Tongue (tissue), 2 donors: ENCODE measurements around the gene FOXA1. TPM values are rescaled to one million over a fixed set of nuclear protein-coding genes. Genes with fewer than 3 reads are reported as not detected.

Source experiments
- DNase-seq: peaks from one replicate; pipeline ENCODE4 v3.0.0-alpha.2; 2015
- total RNA-seq: library from RNA; depleted of rRNA; stranded (reverse); fragments of >200 nt; gene quantifications from one replicate; pipeline ENCODE4 v1.2.3, GENCODE V29; 2014

Gene FOXA1
- total RNA-seq, 1 donor from 2014 or later: 15.9 TPM

DNA sequence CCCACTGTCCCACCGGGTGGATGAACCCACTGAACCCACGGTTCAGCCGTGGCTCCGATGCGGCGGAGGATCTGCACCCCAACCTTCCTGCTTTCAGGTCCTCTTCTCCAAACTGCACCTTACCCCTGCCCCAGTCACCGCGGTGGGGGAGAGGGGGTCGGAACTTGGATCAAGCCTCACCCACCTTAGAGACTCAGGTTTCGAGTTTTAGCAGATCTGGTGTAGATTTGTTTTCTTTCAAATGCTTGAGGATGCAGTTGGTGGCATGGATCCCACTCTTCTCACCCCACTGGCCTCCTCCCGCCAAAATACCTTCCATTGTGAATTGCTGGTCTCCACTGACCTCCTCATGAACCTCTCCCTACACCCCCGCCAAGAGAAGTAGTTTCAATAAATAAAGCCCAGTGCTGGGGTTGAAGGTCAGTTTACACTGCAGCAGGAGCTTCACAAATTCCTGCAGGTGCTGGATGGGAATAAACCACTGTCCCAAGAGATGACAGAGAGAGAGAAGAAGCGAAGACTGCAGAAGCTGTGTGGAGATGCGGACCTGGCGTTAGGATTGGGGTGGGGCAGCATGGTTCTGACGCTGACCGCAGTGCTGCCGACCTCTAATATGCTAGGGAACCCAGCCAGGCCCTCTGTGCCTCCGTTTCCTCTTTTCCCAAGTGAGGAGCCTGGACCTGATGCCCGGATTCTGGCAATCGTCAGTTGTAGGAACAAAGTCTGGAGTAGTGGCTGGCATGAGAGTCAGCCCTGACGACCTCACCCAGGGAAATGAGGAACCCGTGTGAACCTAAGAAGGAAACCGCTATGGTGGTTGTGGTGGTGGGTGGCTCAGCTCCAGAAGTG, 7.8 kb upstream of the FOXA1 start:
- DNase-seq: no peak

DNA sequence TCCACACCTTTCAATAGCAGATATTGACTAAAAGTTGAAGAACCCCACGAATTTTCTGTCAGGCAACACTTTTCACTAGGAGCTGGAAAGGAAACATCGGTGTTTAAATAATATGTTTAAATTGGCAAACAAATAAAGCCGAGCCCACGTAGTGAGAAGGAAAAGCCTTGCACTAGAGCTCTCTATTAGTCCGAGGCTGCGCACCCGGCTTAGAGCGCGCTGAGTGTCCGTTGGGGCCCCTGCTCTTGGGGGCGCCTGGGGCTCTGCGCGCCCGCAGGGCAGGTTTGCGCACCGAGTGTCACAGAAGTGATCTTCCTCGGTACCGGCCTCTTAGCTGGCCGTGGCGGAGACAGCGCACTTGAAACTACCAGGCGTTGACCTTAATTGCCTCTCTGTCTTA, 6.8 kb upstream of the FOXA1 start:
- DNase-seq: no peak

DNA sequence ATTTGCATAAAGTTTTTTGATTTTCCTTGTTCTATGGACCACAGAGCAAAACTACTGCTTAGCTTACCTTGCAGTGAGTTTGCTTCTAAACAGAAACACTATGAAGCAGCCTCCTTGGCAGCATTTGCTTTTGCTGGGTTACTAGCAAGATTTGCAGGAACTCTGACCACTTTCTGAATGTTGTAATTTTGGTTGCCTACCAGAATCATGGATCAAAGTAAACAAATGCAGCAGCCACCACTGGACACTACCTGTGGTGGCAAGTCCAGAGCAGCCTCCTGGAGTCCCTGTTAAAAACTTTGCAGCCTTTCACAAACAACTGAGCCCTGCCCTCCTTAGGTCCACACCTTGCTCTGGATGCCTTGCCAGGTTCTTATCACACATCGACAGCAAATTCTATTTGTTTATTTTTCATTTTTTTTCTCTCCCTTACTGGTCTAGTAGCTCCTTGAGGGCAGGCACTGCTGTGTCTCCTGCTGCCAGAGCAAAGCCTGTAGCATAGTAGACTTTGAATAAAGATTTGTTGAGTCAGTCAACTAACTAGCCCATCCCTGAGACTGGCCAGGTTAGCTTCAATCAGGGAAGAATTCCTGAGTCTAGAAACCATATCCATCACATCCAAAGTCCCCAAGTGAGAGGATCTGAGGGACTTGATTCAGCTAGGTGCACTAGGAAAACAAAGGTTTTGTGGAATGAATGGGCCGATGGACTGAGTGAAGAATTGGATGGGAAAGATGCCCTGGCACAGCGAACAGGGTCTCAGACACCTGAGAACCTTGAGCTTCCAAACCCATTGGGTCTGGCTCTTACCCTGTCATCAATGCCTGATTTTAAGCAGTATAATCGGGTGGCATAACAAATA, 6.1 kb upstream of the FOXA1 start:
- DNase-seq: no peak

DNA sequence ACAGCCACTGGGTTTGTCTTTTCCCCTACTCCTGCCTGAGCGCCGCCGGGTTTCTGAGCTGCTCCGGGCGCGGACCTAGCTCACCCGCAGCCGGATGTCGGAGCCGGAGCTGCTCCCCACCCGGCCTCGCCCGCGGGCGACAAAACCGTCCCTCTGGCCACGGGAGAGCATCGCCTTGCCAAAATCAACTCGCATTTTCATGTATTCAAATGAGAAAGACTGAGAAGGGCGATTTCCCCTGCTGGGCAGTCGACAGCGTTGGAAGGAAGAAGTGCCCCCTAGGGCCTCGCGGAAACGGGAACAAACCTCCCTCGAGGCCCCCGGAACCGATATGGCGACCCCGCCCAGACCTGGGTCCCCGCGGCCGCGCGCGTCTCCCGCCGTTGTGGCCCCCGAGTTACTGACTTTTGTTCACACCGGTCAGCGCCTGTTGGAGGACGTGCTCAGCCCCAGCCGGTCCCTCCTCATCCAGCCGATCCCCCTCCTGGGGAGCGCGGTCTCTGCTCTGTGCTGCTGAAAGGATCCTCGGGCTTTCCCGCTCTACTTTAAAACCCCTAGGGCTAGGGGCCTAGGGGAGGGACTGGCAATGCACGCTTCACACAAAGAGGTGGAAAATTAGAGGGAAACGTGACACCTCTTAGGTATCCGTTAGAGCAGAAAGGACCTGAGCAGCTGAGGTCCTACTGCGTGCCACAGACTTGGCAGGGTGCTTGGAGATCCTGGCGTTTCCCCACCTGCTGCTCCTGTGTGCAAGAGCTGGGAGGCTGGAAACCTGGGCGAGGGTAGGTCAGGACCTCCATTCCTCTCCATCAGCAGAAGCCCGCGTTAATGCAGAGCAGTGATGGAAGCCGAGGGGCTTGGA, 4.7 kb upstream of the FOXA1 start:
- DNase-seq: peak; percentile 19

DNA sequence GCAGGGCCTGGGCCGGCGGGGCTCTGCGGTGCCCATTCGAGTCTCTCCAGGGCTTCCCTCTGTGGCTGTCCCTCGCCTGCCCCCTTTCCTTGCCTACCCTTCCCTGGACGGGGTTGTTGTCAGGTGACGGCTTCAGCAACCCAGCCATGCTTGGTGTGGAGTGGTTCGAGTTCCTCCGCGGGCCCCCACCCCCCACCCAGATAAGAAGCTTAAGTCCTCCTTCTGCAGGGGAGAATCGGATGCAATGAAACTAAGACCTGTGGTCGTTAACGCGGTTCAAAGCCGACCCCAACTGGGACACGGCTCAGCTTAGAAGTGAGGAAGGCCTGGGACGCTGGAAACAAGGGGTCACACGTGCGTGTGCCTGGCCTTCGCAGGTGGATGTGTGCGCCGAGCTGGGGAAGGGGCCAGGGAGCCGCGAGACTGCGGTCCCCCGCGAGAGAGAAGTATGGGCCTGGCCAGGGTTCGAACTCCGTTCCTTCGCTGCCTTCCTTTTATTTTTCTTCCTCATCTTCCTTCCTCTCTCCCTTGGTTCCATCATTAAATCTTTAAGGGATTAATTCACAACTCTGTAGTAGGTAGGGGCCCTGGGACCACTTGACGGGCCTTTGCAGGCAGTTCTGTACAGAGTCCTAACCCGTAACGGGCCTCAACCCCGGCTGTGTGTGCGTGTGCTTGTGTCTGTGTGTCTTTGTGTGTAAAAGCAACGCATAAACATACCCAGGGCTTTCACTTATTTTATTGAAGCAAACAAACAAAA, 3.9 kb upstream of the FOXA1 start:
- peak; percentile 22 for DNase-seq

DNA sequence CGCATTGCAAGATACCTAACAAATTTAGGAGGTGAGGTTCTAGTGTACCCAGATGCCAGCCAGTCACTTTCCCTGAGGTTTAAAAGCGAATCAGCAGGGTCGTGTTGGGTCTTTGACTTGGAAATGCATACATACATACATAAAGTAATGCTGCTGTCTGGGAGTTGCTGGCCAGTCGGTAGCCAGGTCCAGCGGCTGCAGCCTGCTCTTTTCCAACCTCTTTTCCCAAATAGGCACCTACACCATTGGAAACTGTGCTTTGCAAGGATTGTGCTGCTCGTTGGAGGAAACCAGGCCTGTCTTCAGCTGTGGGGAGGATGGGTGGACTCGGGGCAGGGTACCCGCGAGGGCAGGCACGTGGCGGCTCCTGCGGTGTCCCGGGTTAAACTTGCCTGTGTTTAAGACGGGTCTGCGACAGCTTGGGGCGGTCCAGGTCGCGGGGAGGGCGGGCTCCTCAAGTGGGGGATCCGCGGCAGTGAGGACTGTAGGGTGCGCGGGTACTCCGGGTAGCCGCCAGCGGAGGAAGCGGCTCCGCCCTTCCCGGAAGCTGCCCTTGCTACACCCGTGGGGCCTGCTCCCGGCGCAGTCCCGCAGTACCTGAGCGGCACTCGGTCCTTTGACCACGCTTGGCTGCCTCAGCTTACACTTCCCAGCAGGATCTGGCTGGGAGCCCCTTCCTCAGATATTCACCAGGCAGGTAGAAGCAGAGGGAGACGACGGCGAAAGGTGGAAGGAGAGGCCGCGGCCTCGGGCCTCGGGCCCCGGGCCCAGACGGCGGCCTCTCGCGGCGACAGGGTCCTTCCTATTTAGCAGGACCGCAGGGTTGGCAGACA, 3.1 kb upstream of the FOXA1 start:
- DNase-seq: no peak

DNA sequence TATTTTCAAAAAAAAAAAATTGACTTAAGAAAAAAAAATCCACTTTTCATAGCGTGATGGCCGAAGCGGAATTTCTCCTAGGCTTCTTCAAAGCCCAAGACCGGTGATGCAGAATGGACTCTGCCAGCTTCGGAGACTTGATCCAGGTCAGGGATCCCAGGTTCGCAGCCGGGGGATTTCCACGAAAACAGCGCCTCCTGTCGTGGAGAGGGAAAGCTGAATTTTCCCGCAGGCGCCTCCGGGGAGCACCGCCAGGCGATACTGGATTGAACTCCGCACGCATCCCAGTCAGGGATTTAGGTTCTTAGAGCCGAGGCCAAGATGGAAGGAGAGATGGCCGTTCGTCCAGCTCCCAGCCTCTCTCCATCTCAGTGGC, 2.5 kb upstream of the FOXA1 start:
- DNase-seq: peak; percentile 26

DNA sequence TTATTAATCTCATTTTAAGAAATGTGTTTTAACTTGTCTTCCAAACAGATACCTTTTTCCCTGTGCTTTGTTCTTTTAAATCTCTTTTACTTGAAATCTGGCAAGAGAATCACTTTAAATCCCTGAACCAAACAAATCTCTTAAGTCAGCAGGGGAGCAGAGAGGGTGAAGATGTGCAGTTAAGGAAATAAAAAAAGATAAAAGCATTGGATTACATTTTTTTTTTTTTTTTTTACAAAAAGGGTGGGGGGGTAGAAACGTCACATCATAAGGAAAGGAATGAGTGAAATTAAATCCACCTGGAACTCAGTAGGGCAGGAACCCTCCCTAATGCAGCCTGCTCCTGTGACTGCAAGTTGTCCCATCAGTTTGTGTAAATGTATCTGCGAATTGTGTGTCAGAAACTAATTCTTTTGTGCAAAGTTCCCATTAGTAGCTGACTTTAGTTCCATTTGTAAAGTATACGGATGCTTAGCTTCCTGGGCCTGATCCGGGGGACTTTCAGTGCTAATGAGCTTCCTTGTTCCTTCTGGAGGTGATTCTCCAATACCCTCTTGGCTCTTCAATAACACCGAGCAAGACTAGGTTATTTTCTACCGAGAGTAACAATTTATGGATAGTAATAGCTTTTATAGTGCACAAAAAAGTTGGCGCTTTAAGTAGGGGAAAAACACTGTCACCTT, 1.9 kb upstream of the FOXA1 start:
- peak; percentile 49 for DNase-seq

DNA sequence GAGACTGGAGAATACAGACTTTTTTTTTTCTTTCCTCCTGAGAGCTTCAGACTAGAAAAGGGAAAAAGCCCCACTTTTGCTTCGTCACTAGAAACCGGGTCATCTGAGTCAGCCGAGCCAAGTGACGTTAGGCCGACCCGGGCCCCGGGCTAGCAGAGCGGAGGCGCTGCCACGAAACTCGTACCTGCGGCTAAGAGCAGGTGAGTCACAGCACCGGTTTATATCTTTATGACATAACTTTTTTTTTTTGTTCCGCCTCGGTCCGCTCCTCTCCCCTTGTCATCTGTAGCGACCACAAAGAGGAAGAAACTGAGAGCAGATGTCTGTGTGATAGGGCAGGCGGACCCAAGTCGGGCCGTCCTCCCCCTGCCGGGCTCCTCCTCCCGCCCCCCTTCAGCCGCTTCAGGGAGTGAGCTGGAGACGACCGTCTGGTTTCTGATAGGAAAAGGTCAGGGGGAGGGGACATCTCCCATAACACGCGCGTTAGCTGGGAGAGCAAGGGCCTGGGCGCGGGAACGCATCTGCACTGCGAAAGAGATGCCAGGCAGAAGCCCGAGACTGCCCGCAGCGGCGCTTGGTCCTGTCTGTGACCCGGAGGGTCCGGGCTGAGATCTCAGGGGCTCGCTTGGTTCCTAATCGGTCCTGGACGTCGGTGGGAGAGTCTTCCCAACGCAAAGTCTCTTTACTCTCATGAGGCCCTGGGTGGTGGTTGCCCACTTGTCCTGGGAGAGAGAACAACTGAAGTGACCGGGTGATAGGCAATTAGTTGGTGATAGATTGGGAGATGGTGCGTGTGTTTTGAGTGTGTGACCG, 966 bp upstream of the FOXA1 start:
- DNase-seq: peak; percentile 28

DNA sequence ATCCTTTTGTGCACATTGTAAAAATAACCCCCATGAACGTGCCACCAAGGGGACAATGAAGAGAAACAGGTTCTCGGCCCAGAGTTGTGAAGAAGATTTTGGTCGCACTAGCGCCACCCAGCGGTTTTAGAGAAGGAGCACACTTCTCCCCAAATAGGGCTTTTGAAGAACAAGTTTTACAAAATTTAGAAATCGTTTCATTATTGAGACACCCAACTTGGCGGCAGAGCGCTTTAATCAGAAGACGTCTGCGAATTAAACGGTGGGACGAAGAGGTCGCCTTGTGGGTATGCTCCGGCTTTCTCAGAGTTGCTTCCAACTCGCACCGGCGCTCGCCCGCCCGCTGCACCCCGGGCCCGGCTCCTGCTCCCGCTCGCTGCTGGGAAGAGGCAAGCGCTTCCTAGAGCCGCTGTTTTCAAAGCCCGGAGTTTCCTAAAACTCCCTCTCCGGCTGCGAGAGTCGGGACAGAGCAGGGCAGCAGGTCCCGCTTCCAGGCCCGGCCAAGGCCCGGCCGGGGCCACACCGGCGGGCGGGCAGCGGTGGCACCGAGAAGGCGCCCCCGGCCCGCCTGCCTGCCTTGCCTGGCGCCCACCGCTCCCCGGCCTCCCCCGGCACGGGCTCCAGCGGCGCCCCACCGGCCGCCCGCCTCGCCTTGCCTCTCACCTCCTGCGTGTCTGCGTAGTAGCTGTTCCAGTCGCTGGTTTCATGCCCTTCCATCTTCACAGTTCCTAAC, 645 bp downstream of the FOXA1 start:
- peak; percentile 94 for DNase-seq

DNA sequence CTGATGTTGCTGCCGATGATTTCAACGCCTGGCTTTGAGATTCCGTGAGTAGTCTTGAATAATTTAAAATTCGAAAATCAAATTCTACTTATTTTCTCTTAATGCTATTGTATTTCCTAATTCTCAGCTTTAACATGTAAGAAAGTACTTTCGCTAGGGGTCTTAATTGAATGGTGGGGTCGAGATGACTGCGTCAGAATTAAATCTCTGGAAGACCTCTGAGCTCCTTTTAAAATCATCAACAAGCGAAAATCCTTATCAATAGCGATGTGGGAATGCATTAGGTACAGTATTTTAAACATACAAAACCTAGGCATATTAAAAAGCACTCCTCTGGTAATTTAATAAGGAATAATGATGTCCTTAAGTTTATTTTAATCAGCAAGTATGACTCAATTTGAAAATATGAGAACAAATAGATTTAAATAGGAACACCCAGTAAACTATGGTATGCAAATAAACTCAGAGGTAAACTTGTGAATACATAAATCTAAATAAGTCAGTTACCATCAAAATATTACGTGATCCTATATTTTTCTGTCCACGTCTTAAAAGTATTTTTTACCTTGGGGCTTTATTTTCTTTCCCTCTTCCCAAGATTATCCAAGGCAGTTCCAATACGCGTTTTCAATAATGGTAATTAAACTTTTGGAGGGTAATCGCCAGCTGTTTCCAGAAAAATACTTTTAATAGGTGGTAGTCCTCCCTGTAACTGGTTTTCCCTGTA, 1.4 kb downstream of the FOXA1 start:
- DNase-seq: peak; percentile 33

DNA sequence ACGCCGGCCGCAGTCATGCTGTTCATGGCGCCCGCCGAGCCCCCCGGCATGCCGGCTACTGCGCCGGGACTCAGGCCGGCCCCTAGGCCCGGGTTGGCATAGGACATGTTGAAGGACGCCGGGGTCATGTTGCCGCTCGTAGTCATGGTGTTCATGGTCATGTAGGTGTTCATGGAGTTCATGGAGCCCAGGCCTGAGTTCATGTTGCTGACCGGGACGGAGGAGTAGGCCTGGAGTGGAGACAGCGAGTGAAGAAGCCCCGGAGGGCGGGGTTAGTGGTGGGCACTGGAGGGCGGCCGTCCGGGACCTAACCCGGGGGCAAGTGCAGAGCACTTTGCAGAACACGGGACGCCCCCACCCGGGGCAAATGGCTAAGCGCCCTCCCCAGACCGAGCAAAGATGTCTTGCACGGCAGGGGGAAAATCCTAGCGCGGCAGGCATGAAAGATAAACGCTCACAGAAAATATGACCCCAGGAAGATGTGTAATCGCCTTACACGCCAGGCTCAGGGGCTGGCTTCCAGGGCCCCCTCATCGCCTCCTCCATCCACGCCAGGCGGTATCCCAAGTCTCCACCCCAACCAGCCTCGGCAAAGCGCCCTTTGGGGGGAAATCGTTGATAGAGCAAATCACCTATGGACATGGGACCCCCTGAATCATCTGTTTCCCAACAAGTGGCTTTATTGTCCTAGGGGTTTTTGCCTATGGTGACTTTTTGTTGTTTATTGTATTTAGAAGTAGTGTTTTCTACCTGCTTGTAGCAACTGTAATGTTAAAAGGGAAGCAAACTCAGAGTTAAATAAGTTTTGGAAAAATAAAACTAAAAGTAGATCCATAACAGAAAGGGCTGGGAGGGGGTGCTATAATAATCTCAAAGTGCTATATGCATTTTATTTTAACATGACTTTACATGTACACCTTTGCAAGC, 2.3 kb downstream of the FOXA1 start:
- peak; percentile 34 for DNase-seq

DNA sequence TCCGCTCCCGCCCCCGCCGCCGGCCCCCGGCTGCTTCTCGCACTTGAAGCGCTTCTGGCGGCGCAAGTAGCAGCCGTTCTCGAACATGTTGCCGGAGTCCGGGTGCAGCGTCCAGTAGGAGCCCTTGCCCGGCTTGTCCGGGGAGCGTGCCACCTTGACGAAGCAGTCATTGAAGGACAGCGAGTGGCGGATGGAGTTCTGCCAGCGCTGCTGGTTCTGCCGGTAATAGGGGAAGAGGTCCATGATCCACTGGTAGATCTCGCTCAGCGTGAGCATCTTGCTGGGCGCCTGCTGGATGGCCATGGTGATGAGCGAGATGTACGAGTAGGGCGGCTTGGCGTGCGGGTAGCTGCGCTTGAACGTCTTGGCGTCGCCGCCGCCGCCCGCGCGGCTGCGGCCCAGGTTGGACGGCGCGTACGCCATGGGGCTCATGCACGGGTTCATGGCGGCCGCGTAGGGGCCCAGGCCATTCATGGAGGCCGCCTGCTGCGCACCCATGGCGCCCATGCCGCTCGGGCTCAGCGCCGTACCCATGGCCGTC, 3.0 kb downstream of the FOXA1 start:
- peak; percentile 19 for DNase-seq

DNA sequence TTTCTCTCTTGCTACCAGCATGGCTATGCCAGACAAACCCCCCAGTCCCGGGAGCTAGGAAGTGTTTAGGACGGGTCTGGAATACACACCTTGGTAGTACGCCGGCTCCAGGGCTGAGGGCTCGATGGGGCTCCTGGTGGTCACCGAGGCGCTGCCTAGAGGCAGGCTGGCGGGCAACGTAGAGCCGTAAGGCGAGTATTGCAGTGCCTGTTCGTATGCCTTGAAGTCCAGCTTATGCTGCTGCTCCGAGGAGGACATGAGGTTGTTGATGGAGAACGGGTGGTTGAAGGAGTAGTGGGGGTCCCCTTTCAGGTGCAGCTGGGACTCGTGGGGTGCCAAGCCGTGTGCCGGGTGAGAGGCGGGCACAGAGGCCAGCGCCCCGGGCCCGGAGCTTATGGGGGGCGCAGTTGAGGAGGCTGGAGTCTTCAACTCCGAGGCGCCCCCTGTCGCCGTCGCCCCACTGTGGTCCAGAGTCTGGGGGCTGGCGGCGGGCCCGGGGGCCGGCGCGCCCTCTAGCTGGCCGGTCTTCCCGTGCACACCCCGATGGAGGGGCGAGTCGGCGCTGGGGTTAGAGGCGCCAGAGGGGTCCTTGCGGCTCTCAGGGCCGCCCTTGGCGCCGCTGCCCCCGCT, 3.6 kb downstream of the FOXA1 start:
- peak; percentile 32 for DNase-seq

DNA sequence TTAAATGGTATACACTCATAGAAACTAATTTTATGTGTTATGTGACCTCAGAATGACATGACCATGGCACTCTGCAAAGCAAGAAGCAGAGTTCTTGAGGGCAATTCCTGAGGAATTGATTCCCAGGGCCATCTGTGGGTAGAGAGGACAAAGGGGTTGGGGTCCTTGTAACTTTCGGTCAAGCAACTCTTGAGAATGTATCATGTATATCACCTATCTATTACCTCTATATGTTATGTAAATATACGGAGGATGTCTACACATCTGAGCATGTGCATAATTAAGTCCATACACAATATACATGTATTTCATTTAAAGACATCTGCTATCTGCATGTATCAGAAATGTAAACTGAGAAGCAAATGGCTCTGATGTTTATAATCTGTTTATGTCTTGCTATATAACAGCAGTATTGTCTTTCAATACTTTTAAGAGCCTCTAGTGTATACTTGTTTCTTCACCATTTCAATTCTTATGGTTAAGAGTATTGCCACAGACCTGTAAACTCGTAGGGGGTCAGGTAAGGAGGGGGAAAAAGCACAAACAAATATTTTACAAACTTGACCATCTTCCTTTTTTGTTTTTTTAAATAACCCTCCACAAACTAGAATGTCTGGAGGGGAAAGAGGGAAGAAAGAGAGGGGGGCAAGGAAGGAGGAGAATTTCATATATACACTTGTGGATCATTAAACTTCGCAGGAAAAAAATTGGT, 4.5 kb downstream of the FOXA1 start:
- peak; percentile 36 for DNase-seq
